Measurements from ENCODE around the gene MRAS. TPM values are rescaled to one million over a fixed set of nuclear protein-coding genes. Genes with fewer than 3 reads are reported as not detected.

MRAS gene
- total RNA-seq, 1 donor from 2014 or later = 41.6 TPM

DNA sequence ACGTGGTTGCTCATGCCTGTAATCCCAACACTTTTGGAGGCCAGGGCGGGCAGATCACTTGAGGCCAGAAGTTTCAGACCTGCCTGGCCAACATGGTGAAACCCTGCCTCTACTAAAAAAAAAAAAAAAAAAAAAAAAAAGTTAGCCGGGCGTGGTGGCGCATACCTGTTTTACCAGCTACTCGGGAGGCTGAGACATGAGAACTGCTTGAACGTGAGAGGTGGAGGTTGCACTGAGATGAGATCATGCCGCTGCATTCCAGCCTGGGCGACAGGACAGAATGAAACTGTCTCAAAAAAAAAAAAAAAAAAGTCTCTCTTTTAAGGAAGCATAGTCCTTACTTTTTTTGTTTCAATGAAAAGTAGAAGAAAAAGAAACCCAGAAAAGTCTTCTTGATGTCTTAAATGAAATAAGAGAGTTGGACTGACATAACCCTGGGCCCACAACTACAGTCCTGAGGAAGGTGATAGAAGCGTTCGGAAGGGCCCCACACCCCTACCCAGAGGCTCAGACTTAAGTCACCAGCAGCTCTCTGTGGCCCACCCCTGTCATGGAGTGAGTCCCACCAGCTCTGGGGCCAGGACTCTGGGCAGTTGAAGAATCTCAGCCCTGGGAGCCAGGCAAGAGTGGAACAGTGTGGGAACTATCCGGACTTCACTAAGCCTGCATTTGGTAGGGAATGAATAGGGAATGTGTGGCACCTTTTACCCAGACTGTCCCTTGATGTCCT is 21.3 kb upstream of the MRAS start:
- Mint-ChIP-seq H3K4me1 (ENCODE audit: unreplicated experiment) (peaks cover 9% of the 10 kb centered on the region), H3K9me3 (no peaks in the 10 kb centered on the region), H3K4me3 (no peak overlapping the region), H3K36me3 (no peaks in the 10 kb centered on the region), H3K27ac (peak overlapping the region; percentile 46), H3K27me3 (peaks cover 7% of the 10 kb centered on the region)
- TF ChIP-seq, protein P1, sequence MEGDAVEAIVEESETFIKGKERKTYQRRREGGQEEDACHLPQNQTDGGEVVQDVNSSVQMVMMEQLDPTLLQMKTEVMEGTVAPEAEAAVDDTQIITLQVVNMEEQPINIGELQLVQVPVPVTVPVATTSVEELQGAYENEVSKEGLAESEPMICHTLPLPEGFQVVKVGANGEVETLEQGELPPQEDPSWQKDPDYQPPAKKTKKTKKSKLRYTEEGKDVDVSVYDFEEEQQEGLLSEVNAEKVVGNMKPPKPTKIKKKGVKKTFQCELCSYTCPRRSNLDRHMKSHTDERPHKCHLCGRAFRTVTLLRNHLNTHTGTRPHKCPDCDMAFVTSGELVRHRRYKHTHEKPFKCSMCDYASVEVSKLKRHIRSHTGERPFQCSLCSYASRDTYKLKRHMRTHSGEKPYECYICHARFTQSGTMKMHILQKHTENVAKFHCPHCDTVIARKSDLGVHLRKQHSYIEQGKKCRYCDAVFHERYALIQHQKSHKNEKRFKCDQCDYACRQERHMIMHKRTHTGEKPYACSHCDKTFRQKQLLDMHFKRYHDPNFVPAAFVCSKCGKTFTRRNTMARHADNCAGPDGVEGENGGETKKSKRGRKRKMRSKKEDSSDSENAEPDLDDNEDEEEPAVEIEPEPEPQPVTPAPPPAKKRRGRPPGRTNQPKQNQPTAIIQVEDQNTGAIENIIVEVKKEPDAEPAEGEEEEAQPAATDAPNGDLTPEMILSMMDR (conservative IDR thresholded peaks at IDR 0.05) = no peak
- no peak for DNase-seq (ENCODE audit: extremely low spot score, unreplicated experiment)

DNA sequence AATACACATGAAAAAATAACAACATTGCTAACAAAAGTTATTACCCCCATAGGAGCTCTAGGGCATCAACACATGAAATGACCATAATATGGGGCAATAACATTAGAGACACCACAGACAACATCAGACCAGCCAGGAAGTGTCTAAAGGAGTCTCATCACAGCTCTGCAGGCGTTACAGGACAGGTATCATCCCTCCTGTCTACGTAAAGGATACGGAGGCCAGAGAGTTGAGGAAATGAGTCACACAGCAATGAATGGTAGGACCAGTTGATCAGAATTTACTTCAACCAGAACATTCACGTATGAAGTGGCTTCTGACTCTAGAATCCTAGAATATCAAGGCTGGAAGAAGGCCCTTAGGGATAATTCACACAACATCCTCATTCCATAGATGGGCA is 20.5 kb upstream of the MRAS start:
- Mint-ChIP-seq H3K4me1 (ENCODE audit: unreplicated experiment) (peaks cover 14% of the 10 kb centered on the region), H3K4me3 (peak overlapping the region; percentile 22), H3K9me3 (no peaks in the 10 kb centered on the region), H3K27ac (no peak overlapping the region), H3K36me3 (no peaks in the 10 kb centered on the region), H3K27me3 (peaks cover 7% of the 10 kb centered on the region)
- no peak for DNase-seq (ENCODE audit: extremely low spot score, unreplicated experiment)
- TF ChIP-seq, protein P1 (conservative IDR thresholded peaks at IDR 0.05) = no peak

DNA sequence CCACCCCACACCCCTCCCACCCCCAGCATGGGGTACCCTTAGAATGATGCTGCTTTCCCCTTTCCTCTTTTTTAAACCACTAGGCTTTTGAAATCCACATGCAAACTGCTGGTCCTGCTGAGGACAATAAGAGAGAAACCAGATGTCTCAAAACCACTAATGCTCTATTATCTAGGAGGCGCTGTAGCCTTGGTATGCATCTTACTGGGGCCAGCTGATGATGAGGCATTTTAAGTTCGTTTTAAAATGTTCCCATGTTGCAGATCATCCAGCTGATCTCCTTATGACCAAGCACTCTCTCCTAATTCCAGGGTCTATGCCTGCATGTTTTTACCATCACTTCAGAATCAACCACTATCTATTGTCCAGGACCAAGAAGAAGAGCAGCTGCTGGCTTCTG is 20.0 kb upstream of the MRAS start:
- Mint-ChIP-seq H3K9me3 (no peaks in the 10 kb centered on the region), H3K27ac (no peak overlapping the region), H3K27me3 (peaks cover 5% of the 10 kb centered on the region), H3K4me1 (ENCODE audit: unreplicated experiment) (peaks cover 14% of the 10 kb centered on the region), H3K4me3 (peak overlapping the region; percentile 81), H3K36me3 (no peaks in the 10 kb centered on the region)
- no peak for DNase-seq (ENCODE audit: extremely low spot score, unreplicated experiment)
- TF ChIP-seq, protein P1 (conservative IDR thresholded peaks at IDR 0.05) = no peak

DNA sequence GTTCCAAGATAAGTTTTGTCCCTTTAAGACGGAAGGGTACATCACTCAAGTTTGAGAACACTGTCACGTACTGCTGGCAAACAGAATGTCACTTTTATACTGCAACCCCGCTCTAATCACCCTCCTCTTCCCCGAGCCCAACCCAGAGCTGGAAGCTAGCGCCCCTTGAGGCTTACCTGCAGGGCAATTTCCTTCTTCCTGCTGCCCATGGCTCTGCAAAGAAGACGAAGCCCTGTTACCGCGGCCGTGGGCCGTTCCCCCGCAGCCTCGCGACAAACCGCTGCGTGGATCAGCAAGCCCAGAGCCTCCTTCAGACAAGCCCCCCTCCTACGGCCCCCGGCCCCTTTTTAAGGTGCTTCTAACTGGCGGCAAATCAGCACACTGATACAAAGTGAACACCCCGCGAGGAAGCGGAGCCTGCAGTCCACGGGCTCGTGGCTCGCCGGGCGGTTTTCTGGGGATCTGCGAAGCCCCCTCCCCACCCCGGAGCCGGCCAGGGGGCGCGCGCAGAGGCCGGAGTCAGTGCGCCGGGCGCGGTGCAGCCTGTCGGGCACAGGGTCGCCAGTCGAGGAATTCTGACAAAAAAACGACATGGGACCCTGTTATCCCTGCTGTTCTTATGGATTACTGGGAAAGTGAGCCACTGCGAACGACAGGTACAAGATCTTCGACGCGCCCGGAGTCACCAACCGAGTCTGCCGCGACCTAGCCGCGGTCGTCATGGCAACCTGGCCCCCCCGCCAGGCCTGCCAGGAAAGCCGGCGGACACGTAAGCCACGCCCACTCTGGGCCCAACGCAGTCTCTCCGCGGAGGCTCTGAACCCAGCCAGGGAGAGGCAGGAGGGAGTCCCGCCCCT is 19.0 kb upstream of the MRAS start, which contains the start of gene NME9:
TSS of gene NME9 (minus strand) at position 725 of the 857 bp plus-strand sequence. CDS start at position 209, 516 bp downstream.
- peaks cover 2% of the 10 kb centered on the region for H3K27me3 Mint-ChIP-seq
- H3K4me3 Mint-ChIP-seq = peak within 1 kb of the TSS; percentile 93
- peak; percentile 92 for DNase-seq (ENCODE audit: extremely low spot score, unreplicated experiment)
- H3K9me3 Mint-ChIP-seq = no peaks in the 10 kb centered on the region
- H3K27ac Mint-ChIP-seq = peak within 1 kb of the TSS; percentile 62
- TF ChIP-seq, protein P1 (conservative IDR thresholded peaks at IDR 0.05) = peak; percentile 72
- peaks cover 14% of the 10 kb centered on the region for H3K4me1 Mint-ChIP-seq (ENCODE audit: unreplicated experiment)
- H3K36me3 Mint-ChIP-seq = no peaks in the 10 kb centered on the region

DNA sequence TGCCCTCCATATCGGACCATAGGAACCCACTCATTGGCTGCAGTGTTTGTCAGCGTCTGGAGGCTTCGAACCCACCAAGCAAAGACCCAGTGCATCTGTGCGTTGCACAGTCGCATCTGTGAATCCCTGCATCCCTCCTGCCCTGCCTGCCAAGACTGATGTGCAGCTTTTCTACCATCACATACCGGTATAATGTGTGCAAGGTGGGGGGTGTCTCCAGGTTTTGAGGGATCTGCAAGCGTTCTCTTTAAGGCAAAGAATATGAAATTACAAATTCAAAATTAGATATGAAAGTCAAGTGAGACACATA is 18.4 kb upstream of the MRAS start:
- no peaks in the 10 kb centered on the region for H3K36me3 Mint-ChIP-seq
- no peaks in the 10 kb centered on the region for H3K9me3 Mint-ChIP-seq

More for the DNA sequence above, 18.4 kb upstream of the MRAS start:
- peak overlapping the region; percentile 93 for H3K4me3 Mint-ChIP-seq
- H3K4me1 Mint-ChIP-seq (ENCODE audit: unreplicated experiment) = peaks cover 14% of the 10 kb centered on the region
- DNase-seq (ENCODE audit: extremely low spot score, unreplicated experiment) = no peak
- H3K27me3 Mint-ChIP-seq = peaks cover 2% of the 10 kb centered on the region
- TF ChIP-seq, protein P1 (conservative IDR thresholded peaks at IDR 0.05) = no peak
- H3K27ac Mint-ChIP-seq = peak overlapping the region; percentile 4

All from type B pancreatic cell (in vitro differentiated cells).